ENCODE data around the gene GNAT1.

DNA sequence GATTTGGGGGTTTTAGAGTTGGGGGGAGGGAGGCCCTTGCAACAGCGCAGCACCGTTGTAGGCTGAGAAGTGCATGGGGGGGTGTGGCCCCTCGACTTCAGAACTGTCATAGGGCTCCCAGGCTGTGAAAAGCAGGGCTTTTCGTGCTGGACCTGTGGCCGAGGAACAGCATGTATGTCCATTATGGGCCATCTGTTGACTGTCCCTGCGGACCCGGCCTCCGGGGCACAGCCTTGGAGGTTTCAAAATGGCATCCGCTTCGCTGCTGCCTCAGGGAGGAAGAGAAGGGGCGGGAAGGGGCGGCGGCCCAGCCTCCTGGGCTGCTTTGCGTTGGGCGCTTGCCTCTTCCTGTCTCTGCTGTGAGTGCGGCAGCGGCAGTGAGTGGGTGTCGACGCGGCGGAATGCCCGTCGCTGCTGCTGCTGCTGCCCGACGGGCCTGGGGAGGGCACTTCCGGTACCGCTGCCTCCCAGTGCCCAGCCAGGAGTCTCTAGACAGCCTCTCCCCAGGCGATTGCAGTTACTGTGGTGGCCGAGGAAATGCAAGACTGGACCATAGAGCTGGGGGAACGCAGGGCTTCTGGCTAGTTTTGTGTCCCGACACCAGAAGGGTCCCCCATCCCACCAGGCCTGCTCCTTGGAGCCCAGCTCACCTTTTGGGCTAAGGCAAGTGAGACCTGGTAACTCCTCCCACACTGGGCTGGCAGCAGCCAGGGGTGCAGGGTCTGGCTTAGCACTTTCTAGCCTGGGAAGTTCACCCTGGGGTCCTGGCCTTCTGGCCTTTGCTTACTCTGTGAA is 46.5 kb downstream of the GNAT1 start:
- TF ChIP-seq CTCF (conservative IDR thresholded peaks at IDR 0.05; ENCODE audit: low read depth, low read length) (no peak), EZH2 (IDR thresholded peaks at IDR 0.05; ENCODE audit: low read length, unreplicated experiment) (no peak), EZH2phosphoT487 (IDR thresholded peaks at IDR 0.05; ENCODE audit: borderline replicate concordance, low read length) (no peak)
